Neuron (in vitro differentiated cells): ENCODE measurements around the gene CCL25.
"Not testable (repeated sequence)": the region's sequence is repeated elsewhere in the genome, so short reads cannot be mapped to it uniquely, and the experiment has no call there.

ENCODE experiments used
- H2AFZ ChIP-seq: one replicate; pipeline ENCODE4 v1.6.1; 2013; ENCODE audit warnings: low read depth, mild to moderate bottlenecking, inconsistent platforms, low read length, moderate library complexity
- H3K27me3 ChIP-seq: one replicate; pipeline ENCODE4 v1.6.1; 2013; ENCODE audit warnings: low read length; ENCODE audit not compliant: insufficient read depth
- H3K36me3 ChIP-seq: one replicate; pipeline ENCODE4 v1.6.1; 2013; ENCODE audit warnings: low read length; ENCODE audit not compliant: insufficient read depth
- H3K4me1 ChIP-seq: one replicate; pipeline ENCODE4 v1.6.1; 2013; ENCODE audit warnings: low read length; ENCODE audit not compliant: insufficient read depth
- H3K4me3 ChIP-seq: 2 replicates; pipeline ENCODE4 v1.5.1; 2013; ENCODE audit warnings: mild to moderate bottlenecking, low read length, moderate library complexity
- H3K9me3 ChIP-seq: one replicate; pipeline ENCODE4 v1.6.1; 2013; ENCODE audit warnings: low read length

Gene CCL25

DNA sequence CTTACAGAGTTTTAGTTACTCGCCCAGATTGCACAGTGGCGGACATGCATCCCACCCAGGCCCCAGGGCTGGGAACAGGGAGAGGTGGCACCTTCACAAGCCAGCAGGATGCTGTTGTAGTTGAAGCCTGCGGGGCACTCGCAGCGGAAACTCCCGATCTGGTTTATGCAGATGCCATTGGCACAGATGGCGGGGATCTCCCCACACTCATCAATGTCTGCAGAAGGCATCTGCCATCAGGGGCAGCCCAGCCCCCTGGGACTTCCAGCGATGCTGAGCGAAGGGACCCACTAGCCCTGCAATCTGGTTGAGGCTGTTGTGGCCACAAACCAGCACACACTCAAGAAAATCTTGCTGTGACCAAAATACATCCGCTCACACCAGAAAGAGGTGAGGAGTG lies 44.6 kb downstream of the CCL25 start:
- peaks cover 35% of the 10 kb centered on the region for H3K36me3 ChIP-seq
- H3K4me3 ChIP-seq = no peak overlapping the region
- H3K4me1 ChIP-seq = no peaks in the 10 kb centered on the region
- peaks cover 43% of the 10 kb centered on the region for H3K9me3 ChIP-seq
- H3K27me3 ChIP-seq = no peaks in the 10 kb centered on the region
- H2AFZ ChIP-seq = no peak overlapping the region

DNA sequence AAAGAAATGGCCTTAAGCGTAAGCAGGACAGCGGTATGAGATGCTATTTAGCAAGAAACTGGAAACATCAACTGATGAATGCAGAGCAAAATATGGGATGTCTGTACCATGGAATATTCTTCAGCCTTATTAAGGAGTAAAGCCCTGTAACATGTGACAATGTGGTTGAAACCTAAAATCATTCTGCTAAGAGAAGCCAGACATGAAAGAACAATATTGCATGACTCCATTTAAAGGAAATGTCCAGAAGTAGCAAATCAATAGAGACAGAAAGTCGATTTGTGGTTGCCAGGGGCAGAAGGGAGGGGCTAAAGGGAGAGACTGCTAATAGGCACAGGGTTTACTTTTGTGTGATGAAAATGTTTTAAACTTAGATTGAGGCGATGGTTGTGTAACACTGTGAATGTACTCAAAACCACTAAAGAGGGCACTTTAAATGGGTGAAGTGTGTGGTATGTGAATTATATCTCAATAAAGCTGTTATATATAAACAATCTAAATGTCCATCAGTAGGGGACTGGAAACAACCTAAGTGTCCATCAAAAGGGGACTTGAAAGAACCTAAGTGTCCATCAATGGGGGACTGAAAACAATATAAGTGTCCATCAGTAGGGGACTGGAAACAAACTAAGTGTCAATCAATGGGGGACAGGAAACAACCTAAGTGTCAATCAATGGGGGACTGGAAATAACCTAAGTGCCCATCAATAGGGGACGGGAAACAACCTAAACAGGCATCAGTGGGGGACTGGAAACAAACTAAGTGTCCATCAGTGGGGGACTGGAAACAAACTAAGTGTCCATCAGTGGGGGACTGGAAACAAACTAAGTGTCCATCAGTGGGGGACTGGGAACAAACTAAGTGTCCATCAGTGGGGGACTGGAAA lies 45.4 kb downstream of the CCL25 start:
- Histone ChIP-seq H3K4me3 (no peak overlapping the region), H3K9me3 (peaks cover 43% of the 10 kb centered on the region), H2AFZ (no peak overlapping the region), H3K27me3 (no peaks in the 10 kb centered on the region), H3K36me3 (peaks cover 35% of the 10 kb centered on the region), H3K4me1 (no peaks in the 10 kb centered on the region)

DNA sequence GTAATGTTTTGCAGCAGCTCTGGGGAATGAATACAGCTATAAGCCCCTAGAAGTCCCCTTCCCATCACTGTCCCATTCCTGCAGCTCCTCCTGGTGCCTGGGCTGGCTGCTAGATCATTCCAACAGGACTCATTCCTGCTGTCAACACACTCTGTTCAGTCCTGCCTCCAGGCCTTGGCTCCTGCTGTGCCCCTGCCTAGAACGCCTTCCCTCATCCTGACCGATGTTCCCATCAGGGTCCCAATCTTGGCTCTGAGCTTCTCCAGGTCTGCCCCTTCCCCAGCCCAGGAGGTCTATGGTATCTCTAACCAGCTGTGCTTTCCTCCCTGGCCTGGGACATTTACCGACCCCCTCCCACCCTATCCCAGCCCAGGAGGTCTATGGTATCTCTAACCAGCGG lies 48.8 kb downstream of the CCL25 start:
- peaks cover 25% of the 10 kb centered on the region for H3K9me3 ChIP-seq
- no peak overlapping the region for H2AFZ ChIP-seq
- no peak overlapping the region for H3K4me3 ChIP-seq
- H3K4me1 ChIP-seq = no peaks in the 10 kb centered on the region
- peaks cover 22% of the 10 kb centered on the region for H3K36me3 ChIP-seq
- H3K27me3 ChIP-seq = no peaks in the 10 kb centered on the region

- not testable (repeated sequence) for H3K27me3 ChIP-seq, H3K4me1 ChIP-seq
- H3K36me3 ChIP-seq = peaks cover 22% of the 10 kb centered on the region
Measured at GRCh38 chr19:8101910-8102309, 49.4 kb downstream of the CCL25 start.

DNA sequence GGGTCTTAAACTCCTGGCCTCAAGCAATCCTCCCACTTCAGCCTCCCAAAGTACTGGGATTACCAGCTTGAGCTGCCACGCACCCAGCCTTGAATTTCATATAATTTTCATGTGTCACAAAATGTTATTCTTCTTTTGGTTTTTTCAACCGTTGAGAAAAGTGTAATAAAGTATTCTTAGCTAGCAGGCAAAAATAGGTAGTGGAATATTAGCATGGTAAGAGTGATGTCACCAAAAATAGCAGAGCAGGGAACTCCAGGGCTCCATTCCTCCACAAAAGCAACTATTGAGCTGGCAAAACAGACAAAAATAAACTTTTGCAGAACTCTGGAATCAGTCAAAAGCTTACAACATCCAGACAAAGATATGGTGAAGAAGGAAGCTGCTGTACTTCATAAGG lies 52.9 kb downstream of the CCL25 start:
- Histone ChIP-seq H2AFZ (no peak overlapping the region), H3K36me3 (peaks cover 9% of the 10 kb centered on the region), H3K27me3 (no peaks in the 10 kb centered on the region), H3K4me3 (no peak overlapping the region), H3K9me3 (peaks cover 3% of the 10 kb centered on the region), H3K4me1 (no peaks in the 10 kb centered on the region)

More at GRCh38 chr19:8101910-8102309, 49.4 kb downstream of the CCL25 start:
- H2AFZ ChIP-seq, H3K4me3 ChIP-seq: not testable (repeated sequence)
- peaks cover 19% of the 10 kb centered on the region for H3K9me3 ChIP-seq

GRCh38 chr19:8107301-8107903 lies 54.8 kb downstream of the CCL25 start:
- Histone ChIP-seq H3K4me1 (no peaks in the 10 kb centered on the region), H3K36me3 (peaks cover 13% of the 10 kb centered on the region), H3K4me3 (no peak overlapping the region), H3K9me3 (peaks cover 3% of the 10 kb centered on the region), H3K27me3 (no peaks in the 10 kb centered on the region), H2AFZ (no peak overlapping the region)

GRCh38 chr19:8108560-8109445 lies 56.2 kb downstream of the CCL25 start:
- H3K36me3 ChIP-seq = peaks cover 10% of the 10 kb centered on the region
- H3K9me3 ChIP-seq = no peaks in the 10 kb centered on the region
- no peak overlapping the region for H3K4me3 ChIP-seq
- H2AFZ ChIP-seq = no peak overlapping the region
- H3K4me1 ChIP-seq = no peaks in the 10 kb centered on the region
- H3K27me3 ChIP-seq = no peaks in the 10 kb centered on the region

DNA sequence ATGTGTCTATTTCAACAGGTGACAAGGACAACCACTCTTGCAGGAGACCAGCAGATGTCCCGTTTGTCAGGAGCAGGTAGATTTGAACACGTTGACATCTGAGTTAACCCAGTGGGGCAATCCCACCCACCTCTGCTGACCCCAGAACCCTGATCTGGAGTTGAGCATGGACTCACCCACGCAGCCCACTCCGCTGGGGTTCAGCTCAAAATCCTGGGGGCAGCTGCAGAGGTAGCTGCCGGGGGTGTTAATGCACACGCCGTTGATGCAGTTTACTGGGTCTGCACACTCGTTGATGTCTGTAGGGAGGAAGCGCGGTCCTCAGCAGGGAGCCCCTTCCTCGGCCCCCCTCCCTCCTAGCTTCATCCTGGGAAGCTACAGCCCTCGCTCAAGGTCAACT lies 56.9 kb downstream of the CCL25 start:
- Histone ChIP-seq H3K36me3 (peaks cover 8% of the 10 kb centered on the region), H3K9me3 (no peaks in the 10 kb centered on the region), H2AFZ (no peak overlapping the region), H3K27me3 (no peaks in the 10 kb centered on the region), H3K4me1 (no peaks in the 10 kb centered on the region), H3K4me3 (no peak overlapping the region)

DNA sequence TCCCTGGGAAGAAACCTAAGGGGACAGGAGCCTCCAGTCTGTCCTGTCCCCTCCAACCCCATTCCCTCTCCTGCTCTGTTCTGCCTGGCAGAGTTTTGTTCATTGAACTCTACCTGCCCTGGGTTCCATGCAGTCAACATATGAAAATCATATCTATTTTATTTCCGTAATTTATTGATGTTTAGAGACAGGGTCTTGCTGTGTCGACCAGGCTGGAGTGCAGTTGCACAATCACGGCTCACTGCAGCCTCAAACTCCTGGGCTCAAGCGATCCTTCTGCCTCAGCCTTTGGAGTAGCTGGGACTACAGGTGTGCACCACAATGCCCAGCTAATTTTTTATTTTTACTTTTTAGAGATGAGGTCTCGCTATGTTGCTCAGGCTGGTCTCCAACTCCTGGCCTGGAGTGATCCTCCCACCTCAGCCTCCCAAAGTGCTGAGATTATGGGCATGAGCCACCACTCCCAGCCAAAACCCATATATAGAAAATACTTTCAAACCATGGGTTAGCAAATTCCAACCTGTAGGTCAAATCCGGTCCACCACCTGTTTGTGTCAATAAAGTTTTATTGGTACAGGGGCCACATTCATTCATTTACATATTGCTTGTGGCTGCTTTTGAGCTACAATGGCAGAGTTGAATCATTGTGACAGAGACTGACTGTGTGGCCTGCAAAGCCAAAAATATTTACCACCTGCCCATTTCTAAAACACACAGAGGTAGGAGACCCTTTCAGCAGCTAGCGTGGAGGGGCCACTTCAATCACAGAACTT lies 57.5 kb downstream of the CCL25 start:
- Histone ChIP-seq H2AFZ (no peak overlapping the region), H3K27me3 (no peaks in the 10 kb centered on the region), H3K4me3 (no peak overlapping the region), H3K9me3 (no peaks in the 10 kb centered on the region), H3K36me3 (peaks cover 8% of the 10 kb centered on the region), H3K4me1 (no peaks in the 10 kb centered on the region)

GRCh38 chr19:8110931-8111330 lies 58.4 kb downstream of the CCL25 start:
- H3K4me1 ChIP-seq = no peaks in the 10 kb centered on the region
- peaks cover 8% of the 10 kb centered on the region for H3K36me3 ChIP-seq
- no peaks in the 10 kb centered on the region for H3K9me3 ChIP-seq

GRCh38 chr19:8111376-8111775 lies 58.8 kb downstream of the CCL25 start:
- peaks cover 8% of the 10 kb centered on the region for H3K36me3 ChIP-seq
- no peak overlapping the region for H2AFZ ChIP-seq
- no peaks in the 10 kb centered on the region for H3K27me3 ChIP-seq
- no peaks in the 10 kb centered on the region for H3K4me1 ChIP-seq
- H3K4me3 ChIP-seq = no peak overlapping the region
- H3K9me3 ChIP-seq = no peaks in the 10 kb centered on the region

More at GRCh38 chr19:8110931-8111330, 58.4 kb downstream of the CCL25 start:
- Histone ChIP-seq H3K4me3 (no peak overlapping the region), H2AFZ (no peak overlapping the region), H3K27me3 (no peaks in the 10 kb centered on the region)
